IMR-90 (cell line): ENCODE data around the gene CLRN1. TPM values are rescaled to one million over a fixed set of nuclear protein-coding genes. Genes with fewer than 3 reads are reported as not detected.

Source experiments
- ATAC-seq: fragments of 200-7000 bp; cut with Tn5 transposase; 2 replicates; pipeline ENCODE4 v1.9.1; 2020; ENCODE audit warnings: low read depth, mild to moderate bottlenecking, moderate library complexity
- BruUV-seq: library from RNA; stranded (reverse); fragments of 400-500 nt; replicated peaks from 2 replicates; lab custom pipeline; 2021; lab: Mats Ljungman, UMichigan
- CTCF ChIA-PET: fragments of 300-600 bp; formaldehyde crosslinking; extraction: SDS; loops from one replicate; lab custom pipeline; 2021; ENCODE audit warnings: antibody characterized with exemption; lab: Yijun Ruan, JAX
- POLR2A ChIA-PET: fragments of 300-600 bp; sonication (Branson Sonifier 250); formaldehyde crosslinking; loops from one replicate; lab custom pipeline; 2022; ENCODE audit warnings: antibody characterized with exemption; ENCODE audit not compliant: unreplicated experiment; lab: Charles Lee
- DNase-seq: peaks from one replicate; pipeline ENCODE4 v3.0.0; 2013
- H2AFZ ChIP-seq: replicated peaks from 2 replicates; pipeline ENCODE3; 2013; ENCODE audit warnings: low read length, mild to moderate bottlenecking; ENCODE audit not compliant: poor library complexity
- H2AK5ac ChIP-seq: 2 replicates; pipeline ENCODE4 v1.6.1; 2013; ENCODE audit warnings: low read depth, low read length, inconsistent platforms
- H2AK9ac ChIP-seq: replicated peaks from 2 replicates; pipeline ENCODE3; 2013; ENCODE audit warnings: mild to moderate bottlenecking, low read depth, low read length, moderate library complexity; ENCODE audit not compliant: poor library complexity
- H2BK120ac ChIP-seq: 2 replicates; pipeline ENCODE4 v1.6.1; 2013; ENCODE audit warnings: low read depth, low read length, inconsistent platforms
- H2BK15ac ChIP-seq: 3 replicates; pipeline ENCODE4 v1.6.1; 2013; ENCODE audit warnings: low read depth, low read length, inconsistent platforms
- H2BK20ac ChIP-seq: 2 replicates; pipeline ENCODE4 v1.6.1; 2013; ENCODE audit warnings: low read depth, mild to moderate bottlenecking, inconsistent platforms, low read length, moderate library complexity
- H2BK5ac ChIP-seq: 2 replicates; pipeline ENCODE4 v1.6.1; 2013; ENCODE audit warnings: mild to moderate bottlenecking, low read depth, low read length, inconsistent platforms; ENCODE audit not compliant: poor library complexity, severe bottlenecking
- H3K14ac ChIP-seq: replicated peaks from 2 replicates; pipeline ENCODE4 v1.6.1; 2013; ENCODE audit warnings: low read depth, low read length, inconsistent platforms
- H3K18ac ChIP-seq: 2 replicates; pipeline ENCODE4 v1.6.1; 2013; ENCODE audit warnings: low read depth, low read length, control low read depth
- H3K23ac ChIP-seq: 2 replicates; pipeline ENCODE4 v1.6.1; 2013; ENCODE audit warnings: low read depth, low read length, inconsistent platforms
- H3K27ac ChIP-seq: 2 replicates; pipeline ENCODE4 v1.5.1; 2013; ENCODE audit warnings: mild to moderate bottlenecking, control low read depth, low read length; ENCODE audit not compliant: insufficient read depth
- H3K27me3 ChIP-seq: 2 replicates; pipeline ENCODE4 v1.6.1; 2013; ENCODE audit warnings: low read length; ENCODE audit not compliant: control insufficient read depth, insufficient read depth
- H3K36me3 ChIP-seq: 2 replicates; pipeline ENCODE4 v1.6.1; 2013; ENCODE audit warnings: low read length, mixed read lengths; ENCODE audit not compliant: control insufficient read depth, insufficient read depth
- H3K4ac ChIP-seq: 2 replicates; pipeline ENCODE4 v1.6.1; 2013; ENCODE audit warnings: low read depth, low read length, inconsistent platforms
- H3K4me1 ChIP-seq: 2 replicates; pipeline ENCODE4 v1.6.1; 2013; ENCODE audit warnings: low read length, mixed read lengths; ENCODE audit not compliant: control insufficient read depth, insufficient read depth
- H3K4me2 ChIP-seq: 2 replicates; pipeline ENCODE4 v1.6.1; 2013; ENCODE audit warnings: low read depth, mild to moderate bottlenecking, control low read depth, low read length, moderate library complexity
- H3K4me3 ChIP-seq: 2 replicates; pipeline ENCODE4 v1.5.1; 2013; ENCODE audit warnings: low read depth, mild to moderate bottlenecking, control low read depth, low read length, moderate library complexity; ENCODE audit not compliant: insufficient read depth
- H3K56ac ChIP-seq: 2 replicates; pipeline ENCODE4 v1.6.1; 2013; ENCODE audit warnings: low read length, inconsistent platforms; ENCODE audit not compliant: insufficient read depth; ENCODE audit errors: extremely low read depth
- H3K79me1 ChIP-seq, 2 experiments: 2 replicates each; pipeline ENCODE4 v1.6.1; 2013; ENCODE audit warnings: low read length in 2 of 2, inconsistent platforms in 1 of 2, low read depth in 1 of 2
- H3K9ac ChIP-seq: 2 replicates; pipeline ENCODE4 v1.6.1; 2013; ENCODE audit warnings: low read depth, low read length, control low read depth
- H3K9me1 ChIP-seq: 2 replicates; pipeline ENCODE4 v1.6.1; 2013; ENCODE audit warnings: low read length, inconsistent platforms; ENCODE audit not compliant: insufficient read depth
- H3K9me3 ChIP-seq: 2 replicates; pipeline ENCODE4 v1.6.1; 2013; ENCODE audit warnings: low read length; ENCODE audit not compliant: control insufficient read depth, insufficient read depth
- H4K20me1 ChIP-seq: 2 replicates; pipeline ENCODE4 v1.6.1; 2013; ENCODE audit warnings: low read length, inconsistent platforms; ENCODE audit not compliant: insufficient read depth
- H4K5ac ChIP-seq: 2 replicates; pipeline ENCODE4 v1.6.1; 2013; ENCODE audit warnings: mild to moderate bottlenecking, low read depth, low read length, control low read depth
- H4K8ac ChIP-seq, 2 experiments: 2 replicates each; pipeline ENCODE4 v1.6.1; 2013; ENCODE audit warnings: low read depth in 2 of 2, low read length in 2 of 2, control low read depth in 1 of 2, inconsistent platforms in 1 of 2
- H4K91ac ChIP-seq: 2 replicates; pipeline ENCODE4 v1.6.1; 2013; ENCODE audit warnings: low read depth, low read length, inconsistent platforms; ENCODE audit not compliant: insufficient read depth
- CEBPB ChIP-seq: IDR thresholded peaks from 2 replicates; pipeline ENCODE4 v1.6.1; 2012; ENCODE audit warnings: low read depth, low read length, improper control_type of control experiment
- MAFK ChIP-seq: IDR thresholded peaks from 2 replicates; pipeline ENCODE4 v1.6.1; 2012; ENCODE audit warnings: low read depth, low read length, improper control_type of control experiment
- MAZ ChIP-seq: IDR thresholded peaks from 2 replicates; pipeline ENCODE4 v1.6.1; 2012; ENCODE audit warnings: low read depth, mild to moderate bottlenecking, low read length, improper control_type of control experiment, moderate library complexity, borderline replicate concordance
- POLR2A ChIP-seq: IDR thresholded peaks from 2 replicates; pipeline ENCODE4 v1.6.1; 2012; ENCODE audit warnings: mild to moderate bottlenecking, low read depth, low read length
- RAD21 ChIP-seq: IDR thresholded peaks from 2 replicates; pipeline ENCODE4 v1.6.1; 2012; ENCODE audit warnings: low read length, improper control_type of control experiment
- RCOR1 ChIP-seq: IDR thresholded peaks from 2 replicates; pipeline ENCODE4 v1.6.1; 2012; ENCODE audit warnings: mild to moderate bottlenecking, low read length, improper control_type of control experiment; ENCODE audit not compliant: insufficient replicate concordance
- WGBS, 2 experiments: methylation state at CpG; one replicate each; pipeline versions ENCODE4 v1.1.5 to v1.1.7; 2013; ENCODE audit warnings: missing lambda C conversion rate in 2 of 2; ENCODE audit not compliant: insufficient read length in 1 of 2; ENCODE audit errors: extremely low coverage in 2 of 2; 5-methylcytosine and 5-hydroxymethylcytosine counted together
- dilution Hi-C: fragments of 300-500 bp; cut with HindIII; formaldehyde crosslinking; loops from one replicate; pipeline ENCODE4 v1.14.3; 2018; ENCODE audit warnings: low sequenced_read_pairs; ENCODE audit not compliant: unreplicated experiment
- in situ Hi-C: fragments of 300-500 bp; cut with MboI; formaldehyde crosslinking; loops from 3 replicates; pipeline ENCODE4 v1.14.3; 2019; ENCODE audit warnings: low sequenced_read_pairs, inconsistent platforms, mixed read lengths
- intact Hi-C: fragments of 100-400 bp; cut with micrococcal nuclease; formaldehyde crosslinking; loops from 2 replicates; pipeline ENCODE4 v1.10.0; 2022
- polyA plus RNA-seq, 3 experiments: library from polyadenylated mRNA; depleted of rRNA; stranded (reverse); fragments of >200 nt; gene quantifications; 2 replicates each; pipeline ENCODE4 v1.2.3, GENCODE V29; 2012; ENCODE audit warnings: low replicate concordance in 1 of 3
- total RNA-seq: library from RNA; depleted of rRNA; stranded (reverse); fragments of >200 nt; gene quantifications from 2 replicates; pipeline ENCODE4 v1.2.3, GENCODE V29; 2012

Gene CLRN1
- total and polyA plus RNA-seq, 2 of the 4 experiments (the other 2 are of a cell fraction): not detected

DNA sequence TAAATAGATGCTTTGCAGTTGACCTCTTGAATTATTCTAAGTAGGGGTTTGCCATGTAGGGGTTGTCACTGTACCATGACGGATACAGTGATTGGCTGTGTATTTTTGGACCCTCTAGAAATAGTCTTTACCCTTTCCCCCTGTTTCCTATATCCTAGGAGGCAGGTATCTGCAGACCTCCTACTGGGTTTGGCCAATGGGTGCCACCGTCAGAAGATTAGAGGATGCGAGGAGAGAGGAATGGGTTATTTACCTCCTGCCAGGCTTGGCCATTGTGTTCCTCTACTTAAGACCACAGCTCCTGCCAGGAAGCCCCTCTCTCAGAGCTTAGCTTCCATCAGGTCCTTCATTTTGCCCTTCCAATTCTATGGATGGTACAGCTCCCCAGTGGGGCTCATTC lies 40.2 kb upstream of the CLRN1 start:
- H4K8ac ChIP-seq: no peak overlapping the region
- H3K23ac ChIP-seq: no peak overlapping the region
- H3K56ac ChIP-seq: no peak overlapping the region
- intact Hi-C loops: no loop called here
- no peak overlapping the region for H3K27ac ChIP-seq
- no peaks in the 10 kb centered on the region for H3K36me3 ChIP-seq
- H3K4ac ChIP-seq: no peak overlapping the region
- no peak overlapping the region for H3K4me3 ChIP-seq
- no peak overlapping the region for H3K18ac ChIP-seq
- CTCF ChIA-PET: no interaction called here
- in situ Hi-C loops: loop anchor here (10.0 kb wide), 1 partner anchor 132 kb away; no protein-coding TSS in a partner anchor
- no peaks in the 10 kb centered on the region for H3K9me1 ChIP-seq
- no peak for DNase-seq
- H2AK5ac ChIP-seq: no peak overlapping the region
- no peak overlapping the region for H3K14ac ChIP-seq
- dilution Hi-C loops: no loop called here
- H3K27me3 ChIP-seq: peaks cover 12% of the 10 kb centered on the region
- H3K9me3 ChIP-seq: no peaks in the 10 kb centered on the region
- no peak overlapping the region for H2AK9ac ChIP-seq
- H2BK15ac ChIP-seq: no peak overlapping the region
- no peaks in the 10 kb centered on the region for H3K4me1 ChIP-seq
- no peak overlapping the region for H2BK120ac ChIP-seq
- H4K5ac ChIP-seq: no peak overlapping the region
- H2AFZ ChIP-seq: no peak overlapping the region
- H2BK5ac ChIP-seq: no peak overlapping the region
- no peak overlapping the region for H4K91ac ChIP-seq
- H3K9ac ChIP-seq: no peak overlapping the region
- no peak for ATAC-seq
- no peaks in the 10 kb centered on the region for H3K79me1 ChIP-seq
- TF ChIP-seq RCOR1 (no peak), POLR2A (no peak), RAD21 (no peak), MAFK (no peak), MAZ (no peak), CEBPB (no peak)
- no peak overlapping the region for H2BK20ac ChIP-seq
- no CpG with 5 or more reads among the region's 3 CpGs for WGBS, 2 experiments
- H4K20me1 ChIP-seq: no peaks in the 10 kb centered on the region
- POLR2A ChIA-PET: no interaction called here
- no peak overlapping the region for H3K4me2 ChIP-seq
- no TSS peak for BruUV-seq
